GM23338 (cell line): Measurements from ENCODE around the gene KISS1R. TPM values are rescaled to one million over a fixed set of nuclear protein-coding genes. Genes with fewer than 3 reads are reported as not detected.

Experiments
- ATAC-seq: fragments of 200-7000 bp; cut with Tn5 transposase; 3 replicates; pipeline ENCODE4 v1.9.1; 2020
- DNase-seq: peaks from one replicate; pipeline ENCODE4 v3.0.0-alpha.2; 2015; ENCODE audit warnings: low spot score
- H2AFZ ChIP-seq: fragments of 200-600 bp; sonication (generic); 2 replicates; pipeline ENCODE4 v1.8.0; 2016; ENCODE audit warnings: antibody characterized with exemption, mild to moderate bottlenecking, moderate library complexity
- H3F3A ChIP-seq: fragments of 200-600 bp; sonication (generic); replicated peaks from 2 replicates; pipeline ENCODE4 v1.8.0; 2017; ENCODE audit warnings: antibody characterized with exemption, mixed run types, low read depth
- H3K27ac ChIP-seq: fragments of 200-600 bp; sonication (generic); 2 replicates; pipeline ENCODE4 v1.6.1; 2016; ENCODE audit warnings: low read depth
- H3K27me3 ChIP-seq: fragments of 200-600 bp; sonication (generic); 2 replicates; pipeline ENCODE4 v1.8.0; 2016; ENCODE audit warnings: mild to moderate bottlenecking, mixed run types, moderate library complexity; ENCODE audit not compliant: insufficient read depth
- H3K36me3 ChIP-seq: fragments of 200-600 bp; sonication (generic); 2 replicates; pipeline ENCODE4 v1.8.0; 2016; ENCODE audit warnings: mild to moderate bottlenecking; ENCODE audit not compliant: insufficient read depth
- H3K4me1 ChIP-seq: fragments of 200-600 bp; sonication (generic); 2 replicates; pipeline ENCODE4 v1.8.0; 2016; ENCODE audit warnings: mild to moderate bottlenecking, moderate library complexity; ENCODE audit not compliant: insufficient read depth
- H3K4me2 ChIP-seq: fragments of 200-600 bp; sonication (generic); 2 replicates; pipeline ENCODE4 v1.7.1; 2017; ENCODE audit warnings: mixed run types
- H3K4me3 ChIP-seq: fragments of 200-600 bp; sonication (generic); 2 replicates; pipeline ENCODE4 v1.6.1; 2016; ENCODE audit warnings: mixed run types
- H3K79me2 ChIP-seq: fragments of 200-600 bp; sonication (generic); replicated peaks from 2 replicates; pipeline ENCODE4 v1.8.0; 2017; ENCODE audit warnings: mild to moderate bottlenecking; ENCODE audit not compliant: insufficient read depth
- H3K9me2 ChIP-seq: fragments of 200-600 bp; sonication (generic); 2 replicates; pipeline ENCODE4 v1.8.0; 2017; ENCODE audit not compliant: insufficient read depth
- H4K20me1 ChIP-seq: fragments of 200-600 bp; sonication (generic); replicated peaks from 2 replicates; pipeline ENCODE4 v1.8.0; 2017; ENCODE audit warnings: mild to moderate bottlenecking; ENCODE audit not compliant: insufficient read depth
- H3K27ac Mint-ChIP-seq: 2 replicates; pipeline ENCODE4 v1.8.0; 2020; ENCODE audit warnings: inconsistent platforms, mild to moderate bottlenecking, moderate library complexity, mixed read lengths
- H3K27me3 Mint-ChIP-seq: 3 replicates; pipeline ENCODE4 v1.8.0; 2022; ENCODE audit warnings: low read depth, mild to moderate bottlenecking, moderate library complexity, mixed read lengths, inconsistent platforms; ENCODE audit not compliant: insufficient read depth, poor library complexity
- H3K36me3 Mint-ChIP-seq: 3 replicates; pipeline ENCODE4 v1.8.0; 2021; ENCODE audit warnings: low read depth, mild to moderate bottlenecking, inconsistent platforms, moderate library complexity, mixed read lengths
- H3K4me1 Mint-ChIP-seq: 3 replicates; pipeline ENCODE4 v1.8.0; 2020; ENCODE audit warnings: mild to moderate bottlenecking, inconsistent platforms, mixed read lengths
- H3K4me3 Mint-ChIP-seq: 3 replicates; pipeline ENCODE4 v1.8.0; 2021; ENCODE audit warnings: moderate library complexity, mild to moderate bottlenecking, inconsistent platforms, mixed read lengths
- H3K9me3 Mint-ChIP-seq: 3 replicates; pipeline ENCODE4 v1.8.0; 2020; ENCODE audit warnings: moderate library complexity, mild to moderate bottlenecking, inconsistent platforms, mixed read lengths
- CTCF ChIP-seq, 2 experiments: fragments of 200-600 bp in 1 of 2; sonication (generic) in 1 of 2; conservative IDR thresholded peaks; 2 replicates each; pipeline versions ENCODE4 v1.5.1 to v1.6.1; 2016 to 2017; ENCODE audit warnings: antibody characterized with exemption in 2 of 2, low read depth in 2 of 2, mild to moderate bottlenecking in 2 of 2, moderate library complexity in 1 of 2
- ETS1 ChIP-seq: IDR thresholded peaks from 2 replicates; pipeline ENCODE4 v1.6.1; 2016; ENCODE audit warnings: antibody characterized with exemption
- EZH2 ChIP-seq: fragments of 200-600 bp; sonication (generic); IDR thresholded peaks from one replicate; pipeline ENCODE4 v1.8.0; 2017; ENCODE audit warnings: antibody characterized with exemption, mild to moderate bottlenecking, low read depth; ENCODE audit not compliant: unreplicated experiment
- NANOG ChIP-seq: IDR thresholded peaks from 2 replicates; pipeline ENCODE4 v1.6.1; 2016; ENCODE audit warnings: antibody characterized with exemption, borderline replicate concordance
- polyA plus RNA-seq: library from polyadenylated mRNA; unstranded; fragments of >200 nt; fragmentation: Nextera tagmentation; extraction: Ambion mirVana; gene quantifications from 2 replicates; pipeline ENCODE4 v1.2.1, GENCODE V29; 2016
- total RNA-seq: library from RNA; depleted of rRNA; stranded (reverse); fragments of >200 nt; shearing (Covaris generic); gene quantifications from 2 replicates; pipeline ENCODE4 v1.2.3, GENCODE V29; 2014

The KISS1R gene
- total and polyA plus RNA-seq, 2 experiments from 2014 or later = 0.78 to 4.0 TPM

- H3K27ac ChIP-seq = peak overlapping the region; percentile 88
- no peak for DNase-seq
- no peaks in the 10 kb centered on the region for H3K27me3 ChIP-seq
Measured at GRCh38 chr19:954672-955494, 37.8 kb downstream of the KISS1R start.

More at GRCh38 chr19:954672-955494, 37.8 kb downstream of the KISS1R start:
- Mint-ChIP-seq H3K9me3 (no peaks in the 10 kb centered on the region), H3K4me3 (no peak overlapping the region), H3K4me1 (peaks cover 25% of the 10 kb centered on the region), H3K27ac (peak overlapping the region; percentile 75; the same call in 1 of the 2 replicates), H3K36me3 (peaks cover 3% of the 10 kb centered on the region; the same call in 1 of the 3 replicates), H3K27me3 (peaks cover 17% of the 10 kb centered on the region)
- peaks cover 41% of the 10 kb centered on the region for H3K79me2 ChIP-seq
- H3F3A ChIP-seq = peaks cover 17% of the 10 kb centered on the region; the same call in 1 of the 2 replicates
- no peaks in the 10 kb centered on the region for H3K36me3 ChIP-seq
- no peaks in the 10 kb centered on the region; the same call in 1 of the 2 replicates for H4K20me1 ChIP-seq
- H3K4me1 ChIP-seq = peaks cover 36% of the 10 kb centered on the region
- H3K4me3 ChIP-seq = no peak overlapping the region
- TF ChIP-seq ETS1 (no peak), NANOG (no peak), CTCF (conservative IDR thresholded peaks at IDR 0.05; ENCODE audit: low read depth in 2 of 2) (0 out of 4 replicates have a peak, but pooled peaks of 1 of the 2 experiments have one; percentile 12), EZH2 (no peak)
- no peak for ATAC-seq
- no peak overlapping the region; the same call in 1 of the 2 replicates for H3K4me2 ChIP-seq
- no peaks in the 10 kb centered on the region for H3K9me2 ChIP-seq
- no peak overlapping the region for H2AFZ ChIP-seq
